Osteocyte (in vitro differentiated cells): ENCODE data around the gene GGPS1. TPM values are rescaled to one million over a fixed set of nuclear protein-coding genes. Genes with fewer than 3 reads are reported as not detected.
A peak's percentile ranks its signal among the peaks of the same experiment; 100 is the strongest.
"Not testable (repeated sequence)": the region's sequence is repeated elsewhere in the genome, so short reads cannot be mapped to it uniquely, and the experiment has no call there.

Experiments used
- DNase-seq: peaks from one replicate; pipeline ENCODE4 v3.0.0; 2021; ENCODE audit warnings: mixed read lengths; ENCODE audit not compliant: unreplicated experiment; ENCODE audit errors: extremely low spot score
- H3K27ac Mint-ChIP-seq: one replicate; pipeline ENCODE4 v1.8.0; 2021; ENCODE audit warnings: mild to moderate bottlenecking, mixed read lengths; ENCODE audit not compliant: unreplicated experiment
- H3K27me3 Mint-ChIP-seq: one replicate; pipeline ENCODE4 v1.8.0; 2021; ENCODE audit warnings: mixed read lengths; ENCODE audit not compliant: unreplicated experiment
- H3K36me3 Mint-ChIP-seq: one replicate; pipeline ENCODE4 v1.8.0; 2021; ENCODE audit warnings: mixed read lengths; ENCODE audit not compliant: unreplicated experiment
- H3K4me1 Mint-ChIP-seq: one replicate; pipeline ENCODE4 v1.8.0; 2021; ENCODE audit warnings: mixed read lengths; ENCODE audit not compliant: unreplicated experiment
- H3K4me3 Mint-ChIP-seq: one replicate; pipeline ENCODE4 v1.8.0; 2021; ENCODE audit warnings: mild to moderate bottlenecking, moderate library complexity, mixed read lengths; ENCODE audit not compliant: unreplicated experiment
- H3K9me3 Mint-ChIP-seq: one replicate; pipeline ENCODE4 v1.8.0; 2021; ENCODE audit warnings: mixed read lengths; ENCODE audit not compliant: unreplicated experiment
- total RNA-seq: library from RNA; stranded (reverse); gene quantifications from 2 replicates; pipeline ENCODE4 v1.2.1, GENCODE V29; 2021
- TF ChIP-seq, protein P1 (sequence below): fragments of 200-600 bp; sonication (generic); IDR thresholded peaks from 2 replicates; pipeline ENCODE4 v1.5.0; 2021; ENCODE audit warnings: antibody characterized with exemption, mild to moderate bottlenecking, moderate library complexity

The GGPS1 gene
- total RNA-seq, 1 donor from 2014 or later = 37.1 TPM

DNA sequence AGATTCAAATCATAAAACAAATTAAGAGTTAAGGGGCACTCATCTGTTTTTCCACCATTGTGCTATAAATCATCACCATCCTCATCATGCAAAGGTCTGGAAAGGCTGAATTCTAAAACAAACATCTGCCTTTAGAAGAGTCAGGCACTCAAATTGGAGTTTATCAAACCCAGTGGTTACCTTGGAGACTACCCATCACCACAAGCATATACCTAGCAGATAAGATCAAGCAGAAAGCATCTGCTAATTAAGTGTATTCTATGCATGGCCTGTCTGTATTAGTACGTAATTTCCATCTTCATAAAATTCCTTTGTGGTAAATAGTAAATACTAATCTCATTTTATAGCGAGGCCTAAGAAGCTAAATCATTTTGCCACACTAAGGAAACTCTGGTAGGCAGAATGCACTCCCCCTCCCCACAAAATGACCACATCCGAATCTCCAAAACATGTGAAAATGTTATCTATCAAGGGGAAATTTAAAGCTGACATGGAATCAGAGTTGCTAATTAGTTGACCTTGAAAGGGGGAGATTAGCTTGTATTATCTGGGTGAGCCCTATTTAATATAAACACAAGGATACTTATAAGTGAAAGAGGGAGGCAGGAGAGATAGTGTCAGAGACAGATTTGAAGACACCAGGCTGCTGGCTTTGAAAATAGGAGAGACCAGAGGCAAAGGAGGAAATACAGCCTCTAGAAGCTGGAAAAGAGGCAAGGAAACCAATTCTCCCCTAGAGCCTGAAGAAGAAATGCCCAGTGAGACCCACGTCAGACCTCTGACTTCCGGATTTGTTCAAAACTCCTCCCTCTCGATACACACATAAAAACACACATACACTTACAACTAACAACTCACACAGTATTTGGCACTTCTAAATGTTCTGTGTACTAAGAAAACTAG lies 23.6 kb upstream of the GGPS1 start:
- H3K27me3 Mint-ChIP-seq = no peaks in the 10 kb centered on the region
- TF ChIP-seq, protein P1, sequence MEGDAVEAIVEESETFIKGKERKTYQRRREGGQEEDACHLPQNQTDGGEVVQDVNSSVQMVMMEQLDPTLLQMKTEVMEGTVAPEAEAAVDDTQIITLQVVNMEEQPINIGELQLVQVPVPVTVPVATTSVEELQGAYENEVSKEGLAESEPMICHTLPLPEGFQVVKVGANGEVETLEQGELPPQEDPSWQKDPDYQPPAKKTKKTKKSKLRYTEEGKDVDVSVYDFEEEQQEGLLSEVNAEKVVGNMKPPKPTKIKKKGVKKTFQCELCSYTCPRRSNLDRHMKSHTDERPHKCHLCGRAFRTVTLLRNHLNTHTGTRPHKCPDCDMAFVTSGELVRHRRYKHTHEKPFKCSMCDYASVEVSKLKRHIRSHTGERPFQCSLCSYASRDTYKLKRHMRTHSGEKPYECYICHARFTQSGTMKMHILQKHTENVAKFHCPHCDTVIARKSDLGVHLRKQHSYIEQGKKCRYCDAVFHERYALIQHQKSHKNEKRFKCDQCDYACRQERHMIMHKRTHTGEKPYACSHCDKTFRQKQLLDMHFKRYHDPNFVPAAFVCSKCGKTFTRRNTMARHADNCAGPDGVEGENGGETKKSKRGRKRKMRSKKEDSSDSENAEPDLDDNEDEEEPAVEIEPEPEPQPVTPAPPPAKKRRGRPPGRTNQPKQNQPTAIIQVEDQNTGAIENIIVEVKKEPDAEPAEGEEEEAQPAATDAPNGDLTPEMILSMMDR = no peak
- no peaks in the 10 kb centered on the region for H3K36me3 Mint-ChIP-seq
- DNase-seq = no peak
- no peak overlapping the region for H3K4me3 Mint-ChIP-seq
- H3K9me3 Mint-ChIP-seq = no peaks in the 10 kb centered on the region
- H3K4me1 Mint-ChIP-seq = peaks cover 20% of the 10 kb centered on the region
- peak overlapping the region; percentile 19 for H3K27ac Mint-ChIP-seq

DNA sequence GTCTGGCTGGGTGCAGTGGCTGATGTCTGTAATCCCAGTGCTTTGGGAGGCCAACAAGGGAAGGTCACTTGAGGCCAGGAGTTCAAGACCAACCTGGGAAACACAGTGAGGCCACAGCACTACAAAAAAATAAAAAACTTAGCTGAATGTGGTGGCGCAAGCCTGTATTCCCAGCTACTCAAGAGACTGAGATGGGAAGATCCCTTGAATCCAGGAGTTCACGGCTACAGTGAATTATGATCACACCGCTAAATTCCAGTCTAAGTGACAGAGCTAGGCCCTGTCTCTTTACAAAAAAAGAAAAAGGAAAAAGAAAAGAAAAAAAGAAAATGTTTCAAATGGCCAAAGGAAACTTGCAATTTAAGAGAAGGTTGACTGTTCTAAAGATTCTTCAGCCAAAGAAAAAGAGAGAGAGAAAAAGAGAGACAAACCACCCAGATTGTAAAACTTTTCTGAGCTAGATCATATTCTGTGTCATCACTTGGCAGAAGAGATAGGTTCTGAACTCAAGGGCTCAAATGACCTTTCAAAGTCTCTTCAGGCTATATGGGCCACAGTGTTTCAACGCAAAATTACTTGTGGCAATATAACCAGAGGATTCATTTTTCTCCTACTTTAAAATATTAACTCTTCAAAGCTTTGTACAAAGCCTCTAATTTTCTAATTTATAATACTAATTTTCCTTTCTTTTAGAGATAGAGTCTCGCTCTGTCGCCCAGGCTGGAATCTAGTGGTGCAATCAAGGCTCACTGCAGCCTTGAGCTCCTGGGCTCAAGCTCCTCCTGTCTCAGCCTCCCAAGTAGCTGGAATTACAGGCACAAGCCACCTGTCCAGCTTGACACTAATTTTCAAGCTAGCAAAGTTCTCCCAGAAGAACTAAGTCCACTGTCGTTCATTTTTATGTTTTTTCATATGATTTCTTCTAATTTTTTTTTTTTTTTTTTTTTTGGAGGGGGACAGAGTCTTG lies 20.9 kb upstream of the GGPS1 start:
- H3K9me3 Mint-ChIP-seq = no peaks in the 10 kb centered on the region
- no peaks in the 10 kb centered on the region for H3K36me3 Mint-ChIP-seq
- DNase-seq = no peak
- TF ChIP-seq, protein P1 = no peak
- H3K27ac Mint-ChIP-seq = peak overlapping the region; percentile 65
- H3K4me1 Mint-ChIP-seq = peaks cover 20% of the 10 kb centered on the region
- H3K27me3 Mint-ChIP-seq = no peaks in the 10 kb centered on the region
- H3K4me3 Mint-ChIP-seq = no peak overlapping the region

DNA sequence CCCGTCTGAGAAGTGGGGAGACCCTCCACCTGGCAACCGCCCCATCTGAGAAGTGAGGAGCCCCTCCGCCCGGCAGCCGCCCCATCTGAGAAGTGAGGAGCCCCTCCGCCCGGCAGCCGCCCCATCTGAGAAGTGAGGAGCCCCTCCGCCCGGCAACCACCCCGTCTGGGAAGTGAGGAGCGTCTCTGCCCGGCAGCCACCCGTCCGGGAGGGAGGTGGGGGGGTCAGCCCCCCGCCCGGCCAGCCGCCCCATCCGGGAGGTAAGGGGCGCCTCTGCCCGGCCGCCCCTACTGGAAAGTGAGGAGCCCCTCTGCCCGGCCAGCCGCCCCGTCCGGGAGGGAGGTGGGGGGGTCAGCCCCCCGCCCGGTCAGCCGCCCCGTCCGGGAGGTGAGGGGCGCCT lies 19.2 kb upstream of the GGPS1 start:
- not testable (repeated sequence) for H3K27me3 Mint-ChIP-seq, H3K36me3 Mint-ChIP-seq, DNase-seq, H3K9me3 Mint-ChIP-seq, H3K4me3 Mint-ChIP-seq, H3K27ac Mint-ChIP-seq
- peaks cover 28% of the 10 kb centered on the region for H3K4me1 Mint-ChIP-seq

DNA sequence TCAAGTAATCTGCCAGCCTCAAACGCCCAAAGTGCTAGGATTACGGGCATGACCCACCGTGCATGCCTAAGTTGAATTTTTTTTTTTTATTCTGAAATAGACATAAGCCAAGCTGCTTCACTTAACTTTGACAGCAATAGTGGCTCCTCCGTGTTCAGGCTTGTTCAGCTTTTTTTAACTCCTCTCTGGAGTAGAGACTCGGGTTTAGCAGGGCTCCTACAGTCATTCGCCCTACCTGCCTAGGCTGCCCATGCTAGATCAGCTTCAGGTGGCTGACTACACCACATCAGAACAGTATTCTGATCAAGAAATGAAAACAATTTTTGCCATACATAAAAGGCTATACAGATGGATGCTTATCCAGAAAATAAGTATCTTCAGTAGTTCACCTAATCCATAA lies 15.1 kb upstream of the GGPS1 start:
- no peaks in the 10 kb centered on the region for H3K27me3 Mint-ChIP-seq
- DNase-seq = no peak
- no peaks in the 10 kb centered on the region for H3K9me3 Mint-ChIP-seq
- peaks cover 22% of the 10 kb centered on the region for H3K4me1 Mint-ChIP-seq
- H3K36me3 Mint-ChIP-seq = peaks cover 4% of the 10 kb centered on the region
- TF ChIP-seq, protein P1 = no peak
- H3K4me3 Mint-ChIP-seq = no peak overlapping the region
- H3K27ac Mint-ChIP-seq = peak overlapping the region; percentile 56

DNA sequence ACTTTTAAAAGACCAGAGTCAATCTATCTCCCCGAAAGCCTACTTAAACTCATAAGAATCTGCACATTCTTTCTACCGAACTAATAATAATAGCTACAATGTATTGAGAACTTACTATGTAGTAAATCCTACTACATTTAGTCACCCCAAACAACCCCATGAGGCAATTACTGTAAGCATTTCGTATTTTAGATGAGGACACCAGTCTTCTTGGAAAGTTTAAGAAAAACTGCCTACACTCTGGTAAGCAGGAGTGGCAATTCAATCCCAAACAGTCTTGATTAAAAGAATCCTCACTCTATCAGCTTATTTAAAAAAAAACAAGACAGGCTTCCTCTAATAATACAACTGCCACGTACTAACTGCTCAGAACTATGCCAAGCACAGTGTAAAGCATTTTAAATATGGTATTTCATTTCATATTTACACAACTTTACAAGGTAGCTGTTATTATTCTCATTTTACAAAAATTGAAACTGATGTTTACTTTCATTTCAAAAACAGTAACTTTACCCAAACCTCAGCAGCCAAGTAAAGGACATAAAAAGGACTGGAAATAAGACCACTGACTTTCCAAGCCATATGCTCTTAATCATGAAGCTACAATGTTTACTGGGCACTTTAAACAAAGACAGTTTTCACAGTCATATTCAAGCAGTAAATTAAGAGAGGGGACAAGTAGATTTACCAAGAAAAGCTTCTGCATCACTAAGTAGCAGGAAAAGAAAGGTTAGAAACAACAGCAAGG lies 14.3 kb upstream of the GGPS1 start:
- no peaks in the 10 kb centered on the region for H3K9me3 Mint-ChIP-seq
- peak overlapping the region; percentile 56 for H3K27ac Mint-ChIP-seq
- TF ChIP-seq, protein P1 = no peak
- no peak for DNase-seq
- peaks cover 12% of the 10 kb centered on the region for H3K36me3 Mint-ChIP-seq
- peaks cover 26% of the 10 kb centered on the region for H3K4me1 Mint-ChIP-seq
- H3K4me3 Mint-ChIP-seq = no peak overlapping the region
- H3K27me3 Mint-ChIP-seq = no peaks in the 10 kb centered on the region
